ENCODE results near the gene ANO9. TPM values are rescaled to one million over a fixed set of nuclear protein-coding genes. Genes with fewer than 3 reads are reported as not detected.

The ANO9 gene
- total RNA-seq, 1 experiment from 2014 or later = 16.6 TPM

DNA sequence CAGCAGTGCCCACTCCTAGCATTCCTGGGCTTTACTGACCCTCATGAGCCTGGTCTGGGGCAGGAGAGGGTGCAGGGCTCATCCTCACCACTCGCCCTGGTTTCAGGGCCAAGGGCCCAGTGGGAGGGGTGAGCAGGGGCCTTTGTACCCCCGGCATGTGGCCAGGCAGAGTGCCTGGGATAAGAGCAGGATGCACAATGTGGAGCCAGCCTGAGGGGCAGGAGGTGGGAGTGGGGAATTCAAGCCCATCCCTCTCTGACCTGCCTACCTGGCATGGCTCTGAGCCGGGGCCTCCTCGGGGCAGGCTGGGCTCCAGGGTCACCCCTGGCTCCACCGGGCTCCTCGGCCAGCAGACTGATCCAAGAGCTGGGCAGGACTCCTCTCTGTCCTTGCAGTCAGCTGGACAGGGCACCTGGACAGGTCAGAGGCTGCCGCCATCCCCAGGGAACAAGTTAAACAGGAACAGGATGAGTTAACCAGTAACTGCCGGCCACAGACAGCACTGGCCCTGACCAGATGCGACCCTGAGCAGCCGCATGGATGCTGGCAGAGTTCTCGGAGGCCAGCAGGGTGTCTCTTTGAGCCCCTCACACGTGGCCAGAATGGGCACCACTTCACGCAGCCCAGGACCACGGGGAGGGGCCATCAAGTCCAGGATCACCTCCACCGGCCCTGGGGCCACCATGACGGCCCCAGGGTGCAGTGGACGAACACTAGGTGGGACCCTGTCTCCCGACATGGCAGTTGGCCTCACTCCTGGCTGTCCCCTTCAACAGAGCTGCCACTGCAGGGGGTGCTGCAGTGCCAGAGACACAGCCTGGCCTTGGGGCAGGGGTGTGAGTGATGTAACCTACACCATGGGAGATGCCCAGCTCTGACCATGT lies 32.0 kb downstream of the ANO9 start:
- no peak for TF ChIP-seq EZH2phosphoT487 (IDR thresholded peaks at IDR 0.05; ENCODE audit: borderline replicate concordance, low read length)
- TF ChIP-seq, protein P1, sequence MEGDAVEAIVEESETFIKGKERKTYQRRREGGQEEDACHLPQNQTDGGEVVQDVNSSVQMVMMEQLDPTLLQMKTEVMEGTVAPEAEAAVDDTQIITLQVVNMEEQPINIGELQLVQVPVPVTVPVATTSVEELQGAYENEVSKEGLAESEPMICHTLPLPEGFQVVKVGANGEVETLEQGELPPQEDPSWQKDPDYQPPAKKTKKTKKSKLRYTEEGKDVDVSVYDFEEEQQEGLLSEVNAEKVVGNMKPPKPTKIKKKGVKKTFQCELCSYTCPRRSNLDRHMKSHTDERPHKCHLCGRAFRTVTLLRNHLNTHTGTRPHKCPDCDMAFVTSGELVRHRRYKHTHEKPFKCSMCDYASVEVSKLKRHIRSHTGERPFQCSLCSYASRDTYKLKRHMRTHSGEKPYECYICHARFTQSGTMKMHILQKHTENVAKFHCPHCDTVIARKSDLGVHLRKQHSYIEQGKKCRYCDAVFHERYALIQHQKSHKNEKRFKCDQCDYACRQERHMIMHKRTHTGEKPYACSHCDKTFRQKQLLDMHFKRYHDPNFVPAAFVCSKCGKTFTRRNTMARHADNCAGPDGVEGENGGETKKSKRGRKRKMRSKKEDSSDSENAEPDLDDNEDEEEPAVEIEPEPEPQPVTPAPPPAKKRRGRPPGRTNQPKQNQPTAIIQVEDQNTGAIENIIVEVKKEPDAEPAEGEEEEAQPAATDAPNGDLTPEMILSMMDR (conservative IDR thresholded peaks at IDR 0.05; ENCODE audit: low read depth, low read length) = no peak
- TF ChIP-seq EZH2 (IDR thresholded peaks at IDR 0.05; ENCODE audit: low read length, unreplicated experiment) = no peak
- Histone ChIP-seq H3F3A (ENCODE audit: low read length, unreplicated experiment) (no peaks in the 10 kb centered on the region), H3K9me3 (ENCODE audit: low read length) (no peaks in the 10 kb centered on the region), H3K79me2 (ENCODE audit: low read length) (peaks cover 10% of the 10 kb centered on the region), H3K4me2 (ENCODE audit: low read length) (no peak overlapping the region), H3K4me1 (ENCODE audit: insufficient read depth, low read length) (peaks cover 13% of the 10 kb centered on the region), H4K20me1 (ENCODE audit: low read length) (no peaks in the 10 kb centered on the region), H3K9me2 (replicated peaks; ENCODE audit: low read length) (no peaks in the 10 kb centered on the region), H2AFZ (ENCODE audit: low read length) (no peak overlapping the region), H3K9ac (ENCODE audit: low read length) (no peak overlapping the region), H3K4me3 (ENCODE audit: low read length) (no peak overlapping the region), H3K27me3 (ENCODE audit: low read length) (no peaks in the 10 kb centered on the region), H3K27ac (ENCODE audit: low read length) (no peak overlapping the region), H3K36me3 (ENCODE audit: low read depth, low read length) (no peaks in the 10 kb centered on the region)
- CTCF ChIA-PET = no interaction called here
- DNase-seq (no peak), ATAC-seq (no peak)
- no TSS peak for BruUV-seq (replicated peaks)
- POLR2A ChIA-PET (ENCODE audit: unreplicated experiment) = no interaction called here
- intact Hi-C loops (cut with micrococcal nuclease) = no loop called here

DNA sequence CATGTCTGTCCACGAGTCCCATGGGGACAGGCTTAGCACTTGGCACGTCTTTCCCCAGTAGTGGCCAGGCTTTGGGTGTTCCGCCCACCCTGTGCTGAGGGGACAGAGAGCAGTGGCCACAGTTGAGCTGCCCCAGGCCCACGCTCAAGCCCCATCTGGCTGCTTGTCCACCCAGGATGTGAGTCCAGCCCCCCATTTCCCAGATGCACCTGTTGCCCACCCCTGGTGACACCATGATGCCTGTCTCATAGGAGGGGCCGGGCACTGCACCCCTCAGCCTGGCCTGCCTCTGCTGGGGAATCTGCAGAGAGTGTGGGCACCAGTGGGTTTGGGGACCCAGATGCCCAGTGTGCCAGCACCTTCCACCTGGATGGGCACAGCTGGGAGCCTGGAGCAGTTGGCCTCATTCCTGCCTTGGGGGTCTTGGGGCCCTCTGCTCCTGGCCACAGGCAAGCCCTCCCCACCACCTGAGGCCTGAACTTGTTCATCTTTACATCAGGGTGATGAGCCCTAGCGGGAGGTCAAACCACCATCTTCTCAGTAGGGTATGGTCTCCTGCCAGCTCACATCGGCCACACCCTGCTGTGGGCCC lies 32.7 kb downstream of the ANO9 start:
- POLR2A ChIA-PET (ENCODE audit: unreplicated experiment) = no interaction called here
- no peak overlapping the region for H3K27ac ChIP-seq (ENCODE audit: low read length)

More for the DNA sequence above, 32.7 kb downstream of the ANO9 start:
- CTCF ChIA-PET = no interaction called here
- peaks cover 4% of the 10 kb centered on the region; the same call in 1 of the 2 replicates for H3K79me2 ChIP-seq (ENCODE audit: low read length)
- H3K4me3 ChIP-seq (ENCODE audit: low read length) = no peak overlapping the region
- H3K27me3 ChIP-seq (ENCODE audit: low read length) = no peaks in the 10 kb centered on the region
- no peak overlapping the region for H2AFZ ChIP-seq (ENCODE audit: low read length)
- no peak for DNase-seq
- no peak for ATAC-seq
- no peaks in the 10 kb centered on the region for H3F3A ChIP-seq (ENCODE audit: low read length, unreplicated experiment)
- H3K9me2 ChIP-seq (replicated peaks; ENCODE audit: low read length) = no peaks in the 10 kb centered on the region
- intact Hi-C loops (cut with micrococcal nuclease) = no loop called here
- H3K4me2 ChIP-seq (ENCODE audit: low read length) = no peak overlapping the region
- H4K20me1 ChIP-seq (ENCODE audit: low read length) = no peaks in the 10 kb centered on the region
- TF ChIP-seq EZH2phosphoT487 (IDR thresholded peaks at IDR 0.05; ENCODE audit: borderline replicate concordance, low read length) = no peak
- TF ChIP-seq, protein P1 (conservative IDR thresholded peaks at IDR 0.05; ENCODE audit: low read depth, low read length) = no peak
- no peak for TF ChIP-seq EZH2 (IDR thresholded peaks at IDR 0.05; ENCODE audit: low read length, unreplicated experiment)
- H3K4me1 ChIP-seq (ENCODE audit: insufficient read depth, low read length) = peaks cover 7% of the 10 kb centered on the region; the same call in 1 of the 2 replicates
- no peak overlapping the region for H3K9ac ChIP-seq (ENCODE audit: low read length)
- BruUV-seq (replicated peaks) = no TSS peak
- peaks cover 2% of the 10 kb centered on the region for H3K36me3 ChIP-seq (ENCODE audit: low read depth, low read length)
- H3K9me3 ChIP-seq (ENCODE audit: low read length) = no peaks in the 10 kb centered on the region
